ENCODE results near the gene CAPN10.

CAPN10 gene

DNA sequence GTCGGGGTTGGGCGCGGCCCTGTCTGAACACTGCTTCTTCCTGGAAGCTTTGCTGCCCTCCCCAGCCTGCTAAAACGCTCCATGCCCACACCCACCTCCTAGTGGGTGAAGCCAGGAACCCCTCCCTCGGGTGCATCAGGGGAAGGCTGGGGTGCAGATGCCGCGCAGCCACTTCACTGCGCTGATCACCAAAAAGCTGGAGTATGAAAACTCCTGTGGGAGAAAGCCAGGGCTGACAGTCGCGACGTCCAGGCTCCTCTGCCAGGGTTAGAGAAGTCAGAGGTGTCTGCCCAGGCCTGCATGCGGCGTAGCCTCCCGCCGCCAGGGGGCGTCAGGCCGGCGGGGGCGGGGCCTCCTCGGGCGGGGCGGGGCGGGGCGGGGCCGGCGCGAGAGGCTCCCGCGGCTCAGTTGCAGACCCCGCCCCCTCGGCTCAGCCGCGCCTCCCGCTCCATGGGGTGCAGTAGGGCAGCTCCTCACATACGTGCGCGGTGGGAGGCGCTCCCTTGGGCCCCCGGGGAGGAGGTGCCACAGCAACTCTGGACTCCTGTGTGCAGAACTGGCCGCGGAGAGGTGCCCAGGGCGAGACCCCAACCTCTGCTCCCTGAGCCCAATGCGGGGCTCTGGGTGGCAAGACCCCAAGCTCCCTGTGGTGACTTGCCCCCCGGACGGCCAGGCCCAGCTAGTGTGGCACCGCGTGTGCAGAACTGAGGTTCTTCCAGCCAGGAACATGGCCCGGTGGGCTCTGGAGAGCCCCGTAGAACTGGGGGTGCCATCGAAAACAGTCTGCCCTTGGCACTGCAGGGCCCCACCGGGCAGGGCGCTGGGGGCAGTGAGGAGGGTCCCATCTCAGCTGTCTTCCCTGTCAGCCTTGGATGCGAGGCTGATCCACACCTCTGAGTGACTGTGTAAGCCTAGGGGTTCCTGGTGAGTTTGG is 20.1 kb upstream of the CAPN10 start:
- peak overlapping the region; percentile 85 for H3K27ac ChIP-seq
- TF ChIP-seq, protein P1, sequence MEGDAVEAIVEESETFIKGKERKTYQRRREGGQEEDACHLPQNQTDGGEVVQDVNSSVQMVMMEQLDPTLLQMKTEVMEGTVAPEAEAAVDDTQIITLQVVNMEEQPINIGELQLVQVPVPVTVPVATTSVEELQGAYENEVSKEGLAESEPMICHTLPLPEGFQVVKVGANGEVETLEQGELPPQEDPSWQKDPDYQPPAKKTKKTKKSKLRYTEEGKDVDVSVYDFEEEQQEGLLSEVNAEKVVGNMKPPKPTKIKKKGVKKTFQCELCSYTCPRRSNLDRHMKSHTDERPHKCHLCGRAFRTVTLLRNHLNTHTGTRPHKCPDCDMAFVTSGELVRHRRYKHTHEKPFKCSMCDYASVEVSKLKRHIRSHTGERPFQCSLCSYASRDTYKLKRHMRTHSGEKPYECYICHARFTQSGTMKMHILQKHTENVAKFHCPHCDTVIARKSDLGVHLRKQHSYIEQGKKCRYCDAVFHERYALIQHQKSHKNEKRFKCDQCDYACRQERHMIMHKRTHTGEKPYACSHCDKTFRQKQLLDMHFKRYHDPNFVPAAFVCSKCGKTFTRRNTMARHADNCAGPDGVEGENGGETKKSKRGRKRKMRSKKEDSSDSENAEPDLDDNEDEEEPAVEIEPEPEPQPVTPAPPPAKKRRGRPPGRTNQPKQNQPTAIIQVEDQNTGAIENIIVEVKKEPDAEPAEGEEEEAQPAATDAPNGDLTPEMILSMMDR (IDR thresholded peaks at IDR 0.05; ENCODE audit: low read depth, low read length): peak; percentile 77
- peaks cover 17% of the 10 kb centered on the region for H3K36me3 ChIP-seq
- peak overlapping the region; percentile 43 for H3K4me3 ChIP-seq (ENCODE audit: low read depth, low read length)
- H3K9me3 ChIP-seq (ENCODE audit: severe bottlenecking): no peaks in the 10 kb centered on the region
- DNase-seq: peak; percentile 92
- no peaks in the 10 kb centered on the region for H3K27me3 ChIP-seq (ENCODE audit: insufficient read depth, low read depth, severe bottlenecking)

DNA sequence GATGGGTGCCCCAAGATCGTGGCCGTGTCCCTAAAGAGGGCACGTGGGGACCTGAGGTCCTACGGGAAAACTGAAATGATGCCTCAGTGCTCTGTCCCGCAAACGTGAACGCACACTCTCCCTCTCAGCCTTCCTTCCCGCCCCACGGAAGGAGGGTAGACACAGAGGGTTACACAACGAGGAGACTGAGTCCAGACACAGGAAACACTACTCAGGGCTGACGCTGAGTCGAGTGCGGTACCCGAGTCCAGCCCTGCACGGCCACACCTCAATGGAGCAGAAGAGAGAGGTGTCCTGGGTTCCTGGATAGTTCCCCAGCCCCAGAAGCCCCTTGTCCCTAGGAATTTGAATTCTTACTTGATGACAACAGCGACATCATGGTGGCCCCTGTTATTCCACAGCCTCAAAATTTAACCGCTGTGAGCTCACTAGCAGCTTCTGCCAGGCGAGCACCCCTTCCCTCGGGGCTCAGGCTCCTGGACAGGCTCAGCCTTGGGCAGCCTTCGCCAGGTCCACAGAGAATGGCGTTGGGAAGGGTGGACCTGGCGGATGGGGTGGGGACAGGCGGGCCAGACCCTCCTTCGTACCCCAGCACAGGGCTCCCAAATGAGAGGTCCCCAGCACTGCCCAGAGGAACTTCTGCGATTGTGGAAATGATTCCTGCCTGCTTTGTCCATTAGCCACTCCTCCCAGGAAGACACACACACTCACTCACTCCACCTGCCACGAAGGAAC is 19.2 kb upstream of the CAPN10 start:
- Histone ChIP-seq H3K27ac (no peak overlapping the region), H3K4me3 (ENCODE audit: low read depth, low read length) (peak overlapping the region; percentile 62), H3K36me3 (peaks cover 10% of the 10 kb centered on the region), H3K9me3 (ENCODE audit: severe bottlenecking) (no peaks in the 10 kb centered on the region), H3K27me3 (ENCODE audit: insufficient read depth, low read depth, severe bottlenecking) (no peaks in the 10 kb centered on the region)
- TF ChIP-seq, protein P1 (IDR thresholded peaks at IDR 0.05; ENCODE audit: low read depth, low read length): no peak
- DNase-seq: peak; percentile 8

DNA sequence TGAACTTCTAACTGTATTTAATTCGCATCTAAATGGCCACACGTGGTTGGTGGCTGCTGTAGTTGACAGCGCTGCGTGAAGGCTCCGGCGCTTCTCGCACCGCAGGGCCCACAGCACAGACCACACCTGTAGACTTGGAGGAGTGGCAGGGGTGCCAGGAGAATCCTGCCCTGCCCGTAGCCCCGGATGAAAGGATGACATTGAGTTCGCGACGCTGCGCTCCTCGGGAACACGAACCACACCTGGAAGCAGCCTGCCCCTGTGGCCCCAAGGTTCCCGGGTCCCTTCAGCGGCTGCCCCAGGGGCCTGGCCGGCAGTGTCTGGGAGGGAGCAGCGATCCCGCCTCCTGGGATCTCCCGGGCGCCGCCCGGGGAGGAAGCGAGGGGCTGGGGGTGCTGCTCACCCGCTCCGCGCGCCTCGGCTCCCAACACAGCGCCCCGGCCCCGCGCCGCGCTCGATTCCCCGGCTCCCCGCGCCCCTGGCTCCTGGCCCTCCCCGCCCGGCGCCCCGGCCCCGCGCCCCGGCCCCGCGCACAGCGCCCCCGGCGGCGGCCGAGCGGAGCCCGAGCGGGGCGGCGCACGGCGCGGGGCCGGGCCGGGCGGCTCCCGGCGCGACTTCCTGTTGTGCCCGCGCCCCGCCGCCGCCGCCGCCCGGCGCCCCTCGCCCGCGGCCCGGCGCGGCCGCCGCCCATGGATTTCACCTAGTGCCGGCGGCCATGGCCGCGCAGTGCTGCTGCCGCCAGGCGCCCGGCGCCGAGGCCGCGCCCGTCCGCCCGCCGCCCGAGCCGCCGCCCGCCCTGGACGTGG is 18.5 kb upstream of the CAPN10 start, which contains the start of gene RNPEPL1:
TSS of gene RNPEPL1 (plus strand) at position 613 of the 806 bp plus-strand sequence. CDS start at position 716, 103 bp downstream.
- TF ChIP-seq, protein P1 (IDR thresholded peaks at IDR 0.05; ENCODE audit: low read depth, low read length): no peak
- Histone ChIP-seq H3K27ac (peak within 1 kb of the TSS; percentile 72), H3K9me3 (ENCODE audit: severe bottlenecking) (no peaks in the 10 kb centered on the region), H3K36me3 (peaks cover 4% of the 10 kb centered on the region; the same call in 1 of the 2 replicates), H3K4me3 (ENCODE audit: low read depth, low read length) (peak within 1 kb of the TSS; percentile 62), H3K27me3 (ENCODE audit: insufficient read depth, low read depth, severe bottlenecking) (no peaks in the 10 kb centered on the region)
- DNase-seq: peak; percentile 34

DNA sequence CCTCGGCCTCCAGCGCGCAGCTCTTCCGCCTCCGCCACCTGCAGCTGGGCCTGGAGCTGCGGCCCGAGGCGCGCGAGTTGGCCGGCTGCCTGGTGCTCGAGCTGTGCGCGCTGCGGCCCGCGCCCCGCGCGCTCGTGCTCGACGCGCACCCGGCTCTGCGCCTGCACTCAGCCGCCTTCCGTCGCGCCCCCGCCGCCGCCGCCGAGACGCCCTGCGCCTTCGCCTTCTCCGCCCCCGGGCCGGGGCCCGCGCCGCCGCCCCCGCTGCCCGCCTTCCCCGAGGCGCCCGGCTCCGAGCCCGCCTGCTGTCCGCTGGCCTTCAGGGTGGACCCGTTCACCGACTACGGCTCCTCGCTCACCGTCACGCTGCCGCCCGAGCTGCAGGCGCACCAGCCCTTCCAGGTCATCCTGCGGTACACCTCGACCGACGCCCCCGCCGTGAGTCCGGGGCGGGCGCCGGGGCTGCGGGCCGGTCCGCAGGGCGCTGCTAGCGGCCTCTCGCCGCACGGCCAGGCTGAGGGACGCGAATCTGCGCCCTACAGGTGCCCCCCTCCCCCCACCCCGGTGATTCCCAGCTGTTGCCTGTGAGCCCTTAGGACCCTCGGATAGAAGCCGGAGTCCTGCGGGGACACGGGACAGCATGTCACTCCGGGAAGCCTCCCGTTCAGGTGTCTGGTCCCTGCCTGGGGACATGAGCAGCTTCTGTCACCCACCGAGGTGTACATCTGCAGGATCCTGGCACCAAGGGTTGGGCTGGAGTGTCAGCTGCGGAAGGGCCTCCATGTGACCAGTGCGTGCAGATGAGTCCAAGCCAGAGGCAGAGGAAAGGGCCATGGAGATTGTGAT is 17.6 kb upstream of the CAPN10 start:
- H3K9me3 ChIP-seq (ENCODE audit: severe bottlenecking): no peaks in the 10 kb centered on the region
- peak overlapping the region; percentile 72 for H3K27ac ChIP-seq
- peak overlapping the region; percentile 53 for H3K4me3 ChIP-seq (ENCODE audit: low read depth, low read length)
- TF ChIP-seq, protein P1 (IDR thresholded peaks at IDR 0.05; ENCODE audit: low read depth, low read length): no peak
- no peaks in the 10 kb centered on the region for H3K36me3 ChIP-seq
- H3K27me3 ChIP-seq (ENCODE audit: insufficient read depth, low read depth, severe bottlenecking): no peaks in the 10 kb centered on the region
- peak; percentile 35 for DNase-seq
